CD4-positive, alpha-beta memory T cell (primary cell): ENCODE data around the gene ITLN2. TPM values are rescaled to one million over a fixed set of nuclear protein-coding genes. Genes with fewer than 3 reads are reported as not detected.
"Not testable (repeated sequence)": the region's sequence is repeated elsewhere in the genome, so short reads cannot be mapped to it uniquely, and the experiment has no call there.

ENCODE experiments used
- CTCF ChIA-PET: fragments of 350-600 bp; sonication (Branson Sonifier 250); formaldehyde crosslinking; loops from one replicate; lab custom pipeline; 2021; ENCODE audit warnings: inconsistent platforms; ENCODE audit not compliant: partially characterized antibody; lab: Charles Lee
- POLR2A ChIA-PET: fragments of 350-600 bp; sonication (Branson Sonifier 250); formaldehyde crosslinking; loops from one replicate; lab custom pipeline; 2021; ENCODE audit not compliant: partially characterized antibody; lab: Charles Lee
- DNase-seq, 5 donors: peaks; one replicate each; pipeline versions ENCODE4 v3.0.0 to v3.0.0-alpha.2; 2020 to 2022; ENCODE audit warnings: mixed read lengths in 1 of 5
- H3K27ac ChIP-seq: one replicate; pipeline ENCODE4 v1.7.0; 2013; ENCODE audit warnings: low read depth, low read length
- H3K27me3 ChIP-seq: 2 replicates; pipeline ENCODE4 v1.7.0; 2013; ENCODE audit warnings: mild to moderate bottlenecking, low read length, moderate library complexity; ENCODE audit not compliant: insufficient read depth
- H3K36me3 ChIP-seq: 2 replicates; pipeline ENCODE4 v1.7.0; 2013; ENCODE audit warnings: mild to moderate bottlenecking, low read length, moderate library complexity; ENCODE audit not compliant: insufficient read depth
- H3K4me1 ChIP-seq: 2 replicates; pipeline ENCODE4 v1.7.0; 2013; ENCODE audit warnings: mild to moderate bottlenecking, low read length, moderate library complexity; ENCODE audit not compliant: insufficient read depth
- H3K4me3 ChIP-seq, 2 donors: one replicate each; pipeline ENCODE4 v1.7.0; 2013; ENCODE audit warnings: low read length in 2 of 2, mild to moderate bottlenecking in 1 of 2
- H3K9me3 ChIP-seq, 2 donors: one replicate each; pipeline ENCODE4 v1.7.0; 2013; ENCODE audit warnings: low read length in 2 of 2, control low read depth in 1 of 2; ENCODE audit not compliant: control insufficient read depth in 1 of 2
- H3K27ac Mint-ChIP-seq, 7 donors: one replicate each; pipeline ENCODE4 v1.8.0; 2020 to 2021; ENCODE audit warnings: mixed read lengths in 7 of 7, mild to moderate bottlenecking in 6 of 7, inconsistent platforms in 3 of 7, moderate library complexity in 3 of 7
- H3K27me3 Mint-ChIP-seq, 2 donors: one replicate each; pipeline ENCODE4 v1.8.0; 2020 to 2021; ENCODE audit warnings: mixed read lengths in 2 of 2
- H3K36me3 Mint-ChIP-seq, 2 donors: one replicate each; pipeline ENCODE4 v1.8.0; 2020 to 2021; ENCODE audit warnings: mixed read lengths in 2 of 2, inconsistent platforms in 1 of 2, mild to moderate bottlenecking in 1 of 2
- H3K4me1 Mint-ChIP-seq, 4 donors: one replicate each; pipeline ENCODE4 v1.8.0; 2020 to 2021; ENCODE audit warnings: mixed read lengths in 4 of 4, mild to moderate bottlenecking in 1 of 4
- H3K4me3 Mint-ChIP-seq, 8 donors: one replicate each; pipeline ENCODE4 v1.8.0; 2020 to 2021; ENCODE audit warnings: mixed read lengths in 8 of 8, mild to moderate bottlenecking in 7 of 8, moderate library complexity in 6 of 8, inconsistent platforms in 3 of 8
- H3K9me3 Mint-ChIP-seq, 8 donors: one replicate each; pipeline ENCODE4 v1.8.0; 2020 to 2021; ENCODE audit warnings: mixed read lengths in 8 of 8, mild to moderate bottlenecking in 5 of 8, inconsistent platforms in 3 of 8, moderate library complexity in 1 of 8
- intact Hi-C: fragments of 100-400 bp; cut with micrococcal nuclease; formaldehyde crosslinking; loops from one replicate; pipeline ENCODE4 v1.15.1; 2023
- polyA plus RNA-seq, 2 donors: library from polyadenylated mRNA; unstranded; fragments of 300-500 nt; fragmentation: Illumina TruSeq; gene quantifications; one replicate each; pipeline ENCODE4 v1.2.3, GENCODE V29; 2021
- total RNA-seq, 2 experiments: library from RNA; stranded (reverse); gene quantifications; one replicate each; pipeline ENCODE4 v1.2.3, GENCODE V29; 2021

The ITLN2 gene
- total and polyA plus RNA-seq, 4 experiments from 2014 or later: not detected

- DNase-seq: no peak
- no peak overlapping the region for H3K27ac ChIP-seq
- no peak overlapping the region for H3K27ac Mint-ChIP-seq
Observed at GRCh38 chr1:160949881-160950280, 4.7 kb downstream of the ITLN2 start.

GRCh38 chr1:160949216-160949880 lies 5.3 kb downstream of the ITLN2 start:
- H3K4me3 Mint-ChIP-seq, H3K27me3 ChIP-seq, H3K27ac ChIP-seq, H3K27ac Mint-ChIP-seq, intact Hi-C loops, DNase-seq, H3K4me1 ChIP-seq, H3K9me3 ChIP-seq, H3K36me3 Mint-ChIP-seq, H3K36me3 ChIP-seq, H3K9me3 Mint-ChIP-seq, H3K4me3 ChIP-seq, H3K27me3 Mint-ChIP-seq, POLR2A ChIA-PET: not testable (repeated sequence)
- CTCF ChIA-PET: interaction anchor here (2.7 to 7.0 kb wide), 3 partner anchors 93 to 172 kb away, joined by 12 to 369 read pairs (median 108); no protein-coding TSS in a partner anchor
- H3K4me1 Mint-ChIP-seq: peaks cover 6 to 13% (median 7%) of the 10 kb centered on the region in 4 donors

More at GRCh38 chr1:160949881-160950280, 4.7 kb downstream of the ITLN2 start:
- H3K27me3 ChIP-seq: no peaks in the 10 kb centered on the region
- no peaks in the 10 kb centered on the region for H3K4me1 ChIP-seq
- H3K36me3 Mint-ChIP-seq: no peaks in the 10 kb centered on the region
- POLR2A ChIA-PET: interaction anchor here (2.1 kb wide), 1 partner anchor 115 kb away, joined by 14 read pairs; no protein-coding TSS in a partner anchor
- H3K36me3 ChIP-seq: no peaks in the 10 kb centered on the region
- H3K4me1 Mint-ChIP-seq: peaks cover 6 to 13% (median 7%) of the 10 kb centered on the region in 4 donors
- CTCF ChIA-PET: interaction anchor here (2.7 to 7.0 kb wide), 3 partner anchors 94 to 172 kb away, joined by 12 to 369 read pairs (median 108); no protein-coding TSS in a partner anchor
- no peaks in the 10 kb centered on the region for H3K9me3 ChIP-seq
- no peak overlapping the region for H3K4me3 ChIP-seq
- peaks cover 0 to 2% (median 0%) of the 10 kb centered on the region in 8 donors for H3K9me3 Mint-ChIP-seq
- intact Hi-C loops: loop anchor here (2.0 to 5.0 kb wide), 2 partner anchors 73 to 181 kb away; no protein-coding TSS in a partner anchor
- H3K27me3 Mint-ChIP-seq: no peaks in the 10 kb centered on the region
- no peak overlapping the region for H3K4me3 Mint-ChIP-seq

GRCh38 chr1:160947174-160947759 lies 7.3 kb downstream of the ITLN2 start:
- H3K27me3 ChIP-seq, H3K36me3 Mint-ChIP-seq, H3K36me3 ChIP-seq, DNase-seq, H3K9me3 ChIP-seq, H3K4me3 Mint-ChIP-seq, H3K27ac ChIP-seq, H3K4me1 ChIP-seq, intact Hi-C loops, H3K27ac Mint-ChIP-seq, H3K9me3 Mint-ChIP-seq, CTCF ChIA-PET, H3K4me3 ChIP-seq, H3K27me3 Mint-ChIP-seq, H3K4me1 Mint-ChIP-seq, POLR2A ChIA-PET: not testable (repeated sequence)

- DNase-seq, H3K27me3 Mint-ChIP-seq, H3K9me3 Mint-ChIP-seq, H3K27me3 ChIP-seq, H3K4me1 Mint-ChIP-seq, H3K36me3 ChIP-seq, H3K4me3 Mint-ChIP-seq, POLR2A ChIA-PET, H3K4me3 ChIP-seq, H3K36me3 Mint-ChIP-seq, H3K9me3 ChIP-seq, intact Hi-C loops, H3K27ac ChIP-seq, H3K27ac Mint-ChIP-seq, H3K4me1 ChIP-seq: not testable (repeated sequence)
- CTCF ChIA-PET: interaction anchor here (0.8 to 1.9 kb wide), 2 partner anchors 8 to 111 kb away, joined by 5 to 11 read pairs; partner anchors contain the start of gene ITLN2
Observed at GRCh38 chr1:160945881-160946280, 8.7 kb downstream of the ITLN2 start.

GRCh38 chr1:160945079-160945478 lies 9.5 kb downstream of the ITLN2 start:
- intact Hi-C loops: no loop called here
- Mint-ChIP-seq H3K27ac (no peak overlapping the region), H3K27me3 (peaks cover 0 to 2% of the 10 kb centered on the region in 2 donors), H3K4me1 (no peaks in the 10 kb centered on the region), H3K36me3 (no peaks in the 10 kb centered on the region), H3K4me3 (no peak overlapping the region), H3K9me3 (peaks cover 0 to 2% (median 0%) of the 10 kb centered on the region in 8 donors)
- Histone ChIP-seq H3K9me3 (no peaks in the 10 kb centered on the region), H3K4me1 (no peaks in the 10 kb centered on the region), H3K27ac (no peak overlapping the region), H3K36me3 (no peaks in the 10 kb centered on the region), H3K4me3 (no peak overlapping the region), H3K27me3 (no peaks in the 10 kb centered on the region)
- ChIA-PET CTCF (interaction anchor here (0.6 to 2.1 kb wide), 4 partner anchors 8 to 607 kb away, joined by 3 to 11 read pairs (median 8); no protein-coding TSS in a partner anchor), POLR2A (no interaction called here)
- no peak for DNase-seq

- Mint-ChIP-seq H3K4me1 (no peaks in the 10 kb centered on the region), H3K9me3 (peaks cover 0 to 3% (median 0%) of the 10 kb centered on the region in 8 donors), H3K27ac (no peak overlapping the region), H3K4me3 (no peak overlapping the region), H3K36me3 (no peaks in the 10 kb centered on the region), H3K27me3 (peaks cover 0 to 2% of the 10 kb centered on the region in 2 donors)
- Histone ChIP-seq H3K4me3 (no peak overlapping the region), H3K9me3 (no peaks in the 10 kb centered on the region), H3K36me3 (no peaks in the 10 kb centered on the region), H3K27me3 (no peaks in the 10 kb centered on the region), H3K27ac (no peak overlapping the region), H3K4me1 (no peaks in the 10 kb centered on the region)
- no peak for DNase-seq
- intact Hi-C loops: no loop called here
- CTCF ChIA-PET: interaction anchor here (1.0 to 2.1 kb wide), 4 partner anchors 9 to 11 kb away, joined by 3 to 11 read pairs (median 6); no protein-coding TSS in a partner anchor
- POLR2A ChIA-PET: no interaction called here
Observed at GRCh38 chr1:160942926-160943325, 11.7 kb downstream of the ITLN2 start.

- H3K36me3 ChIP-seq, H3K9me3 ChIP-seq, POLR2A ChIA-PET, H3K4me3 ChIP-seq, H3K27me3 Mint-ChIP-seq, H3K27me3 ChIP-seq, H3K4me1 ChIP-seq, H3K36me3 Mint-ChIP-seq, intact Hi-C loops, H3K4me1 Mint-ChIP-seq, DNase-seq, H3K4me3 Mint-ChIP-seq, H3K27ac ChIP-seq, CTCF ChIA-PET, H3K27ac Mint-ChIP-seq, H3K9me3 Mint-ChIP-seq: not testable (repeated sequence)
Observed at GRCh38 chr1:160936666-160937065, 17.9 kb downstream of the ITLN2 start.
